Endothelial cell of umbilical vein (primary cell): ENCODE results near the gene MAFF.

Experiments used
- CTCF ChIP-seq, 2 donors: IDR thresholded peaks; 1 replicate in 1 of 2; 2 replicates in 1 of 2; pipeline ENCODE4 v1.5.1; 2011; ENCODE audit warnings: low read length in 2 of 2, mild to moderate bottlenecking in 2 of 2, moderate library complexity in 2 of 2, control low read depth in 1 of 2, inconsistent platforms in 1 of 2, low read depth in 1 of 2; ENCODE audit not compliant: insufficient read depth in 1 of 2; ENCODE audit errors: extremely low read depth in 1 of 2
- EZH2 ChIP-seq: IDR thresholded peaks from 2 replicates; pipeline ENCODE4 v1.6.1; 2012; ENCODE audit warnings: borderline replicate concordance, low read depth, mild to moderate bottlenecking, moderate library complexity, low read length, inconsistent platforms; ENCODE audit not compliant: severe bottlenecking
- FOS ChIP-seq: IDR thresholded peaks from 2 replicates; pipeline ENCODE4 v1.6.1; 2011; ENCODE audit warnings: mild to moderate bottlenecking, low read length, moderate library complexity, borderline replicate concordance; ENCODE audit not compliant: insufficient read depth
- JUN ChIP-seq: IDR thresholded peaks from 2 replicates; pipeline ENCODE4 v1.6.1; 2011; ENCODE audit warnings: borderline replicate concordance, low read depth; ENCODE audit not compliant: insufficient read length, insufficient read depth
- MAX ChIP-seq: IDR thresholded peaks from 2 replicates; pipeline ENCODE4 v1.6.1; 2011; ENCODE audit not compliant: insufficient read depth, insufficient read length
- MYC ChIP-seq: IDR thresholded peaks from one replicate; pipeline ENCODE4 v1.6.1; 2011; ENCODE audit warnings: mild to moderate bottlenecking, low read depth, low read length
- POLR2A ChIP-seq: IDR thresholded peaks from 2 replicates; pipeline ENCODE4 v1.6.1; 2012; ENCODE audit warnings: low read depth, mild to moderate bottlenecking, control low read depth, low read length
- POLR2AphosphoS5 ChIP-seq: IDR thresholded peaks from 2 replicates; pipeline ENCODE4 v1.6.1; 2012; ENCODE audit warnings: low read depth, mild to moderate bottlenecking, control low read depth, low read length, moderate library complexity; ENCODE audit not compliant: insufficient read depth

DNA sequence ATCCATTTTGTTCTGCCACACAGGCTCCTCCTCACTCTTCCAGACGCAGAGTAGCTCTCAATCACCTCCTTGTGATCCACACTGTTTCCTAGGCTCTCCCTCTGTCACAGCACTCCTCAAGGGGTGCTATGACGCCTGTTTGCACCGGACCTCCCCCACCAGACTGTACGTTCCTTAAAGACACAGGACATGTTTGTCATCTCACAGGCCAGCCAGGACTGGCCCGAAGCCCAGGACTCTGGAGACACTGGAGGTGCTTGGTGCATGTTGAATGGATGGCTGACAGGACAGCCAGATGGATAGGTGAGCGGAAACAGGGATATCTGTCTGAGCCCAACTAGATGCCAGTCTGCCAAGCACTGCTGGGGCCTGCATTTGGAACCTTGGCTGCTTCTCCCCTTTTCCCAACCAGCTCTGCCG lies 33.8 kb upstream of the MAFF start:
- no peak for TF ChIP-seq CTCF (IDR thresholded peaks at IDR 0.05; ENCODE audit: extremely low read depth in 1 of 2, insufficient read depth in 1 of 2, low read depth in 1 of 2, low read length in 2 of 2)
- no peak for TF ChIP-seq POLR2A
- TF ChIP-seq EZH2: no peak
- TF ChIP-seq POLR2AphosphoS5: no peak
- no peak for TF ChIP-seq MAX
- no peak for TF ChIP-seq JUN
- no peak for TF ChIP-seq MYC
- TF ChIP-seq FOS: no peak
